ENCODE data around the gene JMJD8.

JMJD8 gene

GRCh38 chr16:718389-718788 is 34.3 kb upstream of the JMJD8 start:
- Histone ChIP-seq H2AFZ (ENCODE audit: low read length) (no peak overlapping the region), H3K9me3 (replicated peaks; ENCODE audit: insufficient read depth, low read length) (no peaks in the 10 kb centered on the region), H3K4me2 (ENCODE audit: low read depth, low read length) (no peak overlapping the region), H3K27me3 (replicated peaks; ENCODE audit: insufficient read depth, low read length) (peaks cover 25% of the 10 kb centered on the region), H3K36me3 (replicated peaks; ENCODE audit: insufficient read depth, low read length) (no peaks in the 10 kb centered on the region), H4K20me1 (ENCODE audit: insufficient read depth, low read length) (no peaks in the 10 kb centered on the region), H3K79me2 (ENCODE audit: low read length) (peaks cover 9% of the 10 kb centered on the region; the same call in 1 of the 2 replicates), H3F3A (ENCODE audit: insufficient read depth, low read length) (peaks cover 10% of the 10 kb centered on the region; the same call in 1 of the 2 replicates), H3K4me1 (ENCODE audit: low read length) (peaks cover 16% of the 10 kb centered on the region; the same call in 1 of the 2 replicates), H3K27ac (ENCODE audit: low read length) (no peak overlapping the region), H3K4me3 (ENCODE audit: low read length) (no peak overlapping the region), H3K9ac (ENCODE audit: low read length) (no peak overlapping the region), H3K9me2 (replicated peaks; ENCODE audit: insufficient read depth, low read length) (no peaks in the 10 kb centered on the region)
- DNase-seq, result no peak
- TF ChIP-seq EZH2 (optimal IDR thresholded peaks at IDR 0.05; ENCODE audit: low read depth, low read length), result no peak
- TF ChIP-seq EZH2phosphoT487 (IDR thresholded peaks at IDR 0.05; ENCODE audit: low read length), result no peak
- no peak for TF ChIP-seq CTCF (IDR thresholded peaks at IDR 0.05; ENCODE audit: low read length)

GRCh38 chr16:717450-718245 is 33.5 kb upstream of the JMJD8 start:
- H3K9me2 ChIP-seq (replicated peaks; ENCODE audit: insufficient read depth, low read length), result no peaks in the 10 kb centered on the region
- DNase-seq, result no peak
- H4K20me1 ChIP-seq (ENCODE audit: insufficient read depth, low read length), result no peaks in the 10 kb centered on the region
- no peak overlapping the region for H2AFZ ChIP-seq (ENCODE audit: low read length)
- no peak for TF ChIP-seq EZH2phosphoT487 (IDR thresholded peaks at IDR 0.05; ENCODE audit: low read length)
- TF ChIP-seq CTCF (IDR thresholded peaks at IDR 0.05; ENCODE audit: low read length), result no peak
- TF ChIP-seq EZH2 (optimal IDR thresholded peaks at IDR 0.05; ENCODE audit: low read depth, low read length), result no peak
- peaks cover 9% of the 10 kb centered on the region; the same call in 1 of the 2 replicates for H3K79me2 ChIP-seq (ENCODE audit: low read length)
- H3K4me2 ChIP-seq (ENCODE audit: low read depth, low read length), result no peak overlapping the region
- H3K9me3 ChIP-seq (replicated peaks; ENCODE audit: insufficient read depth, low read length), result no peaks in the 10 kb centered on the region
- H3K27ac ChIP-seq (ENCODE audit: low read length), result no peak overlapping the region
- H3K27me3 ChIP-seq (replicated peaks; ENCODE audit: insufficient read depth, low read length), result peaks cover 25% of the 10 kb centered on the region
- H3K36me3 ChIP-seq (replicated peaks; ENCODE audit: insufficient read depth, low read length), result no peaks in the 10 kb centered on the region
- H3K9ac ChIP-seq (ENCODE audit: low read length), result no peak overlapping the region
- peaks cover 16% of the 10 kb centered on the region; the same call in 1 of the 2 replicates for H3K4me1 ChIP-seq (ENCODE audit: low read length)
- peaks cover 10% of the 10 kb centered on the region; the same call in 1 of the 2 replicates for H3F3A ChIP-seq (ENCODE audit: insufficient read depth, low read length)
- no peak overlapping the region for H3K4me3 ChIP-seq (ENCODE audit: low read length)

GRCh38 chr16:716768-717325 is 32.7 kb upstream of the JMJD8 start:
- H2AFZ ChIP-seq (ENCODE audit: low read length), result no peak overlapping the region
- H3K9me2 ChIP-seq (replicated peaks; ENCODE audit: insufficient read depth, low read length), result no peaks in the 10 kb centered on the region
- no peak for TF ChIP-seq EZH2 (optimal IDR thresholded peaks at IDR 0.05; ENCODE audit: low read depth, low read length)
- no peak for TF ChIP-seq CTCF (IDR thresholded peaks at IDR 0.05; ENCODE audit: low read length)
- TF ChIP-seq EZH2phosphoT487 (IDR thresholded peaks at IDR 0.05; ENCODE audit: low read length), result no peak
- H3K9ac ChIP-seq (ENCODE audit: low read length), result no peak overlapping the region
- peaks cover 5% of the 10 kb centered on the region; the same call in 1 of the 2 replicates for H3K79me2 ChIP-seq (ENCODE audit: low read length)
- H3K27me3 ChIP-seq (replicated peaks; ENCODE audit: insufficient read depth, low read length), result peaks cover 25% of the 10 kb centered on the region
- no peak overlapping the region for H3K4me3 ChIP-seq (ENCODE audit: low read length)
- H3K9me3 ChIP-seq (replicated peaks; ENCODE audit: insufficient read depth, low read length), result no peaks in the 10 kb centered on the region
- no peaks in the 10 kb centered on the region for H4K20me1 ChIP-seq (ENCODE audit: insufficient read depth, low read length)
- no peak overlapping the region for H3K27ac ChIP-seq (ENCODE audit: low read length)
- peaks cover 10% of the 10 kb centered on the region; the same call in 1 of the 2 replicates for H3F3A ChIP-seq (ENCODE audit: insufficient read depth, low read length)
- H3K4me2 ChIP-seq (ENCODE audit: low read depth, low read length), result no peak overlapping the region
- H3K4me1 ChIP-seq (ENCODE audit: low read length), result peaks cover 15% of the 10 kb centered on the region; the same call in 1 of the 2 replicates
- no peaks in the 10 kb centered on the region for H3K36me3 ChIP-seq (replicated peaks; ENCODE audit: insufficient read depth, low read length)
- no peak for DNase-seq

All from MM.1S (cell line).